Natural killer cell (primary cell): ENCODE measurements around the gene PRSS38. TPM values are rescaled to one million over a fixed set of nuclear protein-coding genes. Genes with fewer than 3 reads are reported as not detected.

Source experiments
- ATAC-seq, 3 donors: fragments of 150-1000 bp in 2 of 3; fragments of 200-7000 bp in 1 of 3; cut with Tn5 transposase; 1 replicate in 1 of 3; 2 replicates in 2 of 3; pipeline ENCODE4 v1.10.0; 2021; ENCODE audit warnings: mild to moderate bottlenecking in 2 of 3, moderate library complexity in 2 of 3
- DNase-seq, 2 donors: peaks; one replicate each; pipeline versions ENCODE4 v3.0.0 to v3.0.0-alpha.2; 2013 to 2021; ENCODE audit warnings: mixed read lengths in 1 of 2
- H3K27ac ChIP-seq: one replicate; pipeline ENCODE4 v1.5.1; 2013; ENCODE audit warnings: mild to moderate bottlenecking, low read length
- H3K27me3 ChIP-seq: one replicate; pipeline ENCODE4 v1.6.1; 2013; ENCODE audit warnings: low read length; ENCODE audit not compliant: control insufficient read depth, insufficient read depth
- H3K36me3 ChIP-seq: one replicate; pipeline ENCODE4 v1.6.1; 2013; ENCODE audit warnings: low read length; ENCODE audit not compliant: control insufficient read depth, insufficient read depth
- H3K4me1 ChIP-seq: one replicate; pipeline ENCODE4 v1.6.1; 2013; ENCODE audit warnings: low read length; ENCODE audit not compliant: control insufficient read depth, insufficient read depth
- H3K4me3 ChIP-seq: one replicate; pipeline ENCODE4 v1.5.1; 2013; ENCODE audit warnings: low read length
- H3K9me3 ChIP-seq: one replicate; pipeline ENCODE4 v1.6.1; 2013; ENCODE audit warnings: low read length; ENCODE audit not compliant: control insufficient read depth, insufficient read depth
- H3K27ac Mint-ChIP-seq, 2 donors: one replicate each; pipeline ENCODE4 v1.8.0; 2022; ENCODE audit warnings: mild to moderate bottlenecking in 2 of 2, mixed read lengths in 2 of 2, moderate library complexity in 1 of 2
- H3K27me3 Mint-ChIP-seq, 2 donors: one replicate each; pipeline ENCODE4 v1.8.0; 2022; ENCODE audit warnings: low read depth in 2 of 2, mixed read lengths in 2 of 2
- H3K36me3 Mint-ChIP-seq: one replicate; pipeline ENCODE4 v1.8.0; 2022; ENCODE audit warnings: mixed read lengths
- H3K4me1 Mint-ChIP-seq, 2 donors: one replicate each; pipeline ENCODE4 v1.8.0; 2022; ENCODE audit warnings: mixed read lengths in 2 of 2
- H3K4me3 Mint-ChIP-seq: one replicate; pipeline ENCODE4 v1.8.0; 2022; ENCODE audit warnings: mild to moderate bottlenecking, moderate library complexity, mixed read lengths
- H3K9me3 Mint-ChIP-seq, 2 donors: one replicate each; pipeline ENCODE4 v1.8.0; 2022; ENCODE audit warnings: mixed read lengths in 2 of 2
- CTCF ChIP-seq: fragments of 200-600 bp; IDR thresholded peaks from one replicate; pipeline ENCODE4 v1.8.0; 2022; ENCODE audit warnings: antibody characterized with exemption
- WGBS: methylation state at CpG from one replicate; pipeline ENCODE4 v1.1.7; 2013; ENCODE audit warnings: missing lambda C conversion rate; ENCODE audit not compliant: insufficient coverage; 5-methylcytosine and 5-hydroxymethylcytosine counted together
- intact Hi-C: fragments of 100-400 bp; cut with micrococcal nuclease; formaldehyde crosslinking; loops from one replicate; pipeline ENCODE4 v1.14.2; 2022
- total RNA-seq, 4 donors: library from RNA; stranded (reverse); fragments of 120-200 nt in 1 of 4; gene quantifications; one replicate each; pipeline versions ENCODE4 v1.2.3 to v1.2.4, GENCODE V29; 2013 to 2022

PRSS38 gene
- total RNA-seq, 3 donors from 2014 or later (not counting 1 experiment from before 2014, with no cell fraction given): not detected

- intact Hi-C loops: no loop called here
- no peak for ATAC-seq
- H3K4me1 Mint-ChIP-seq: peaks cover 7 to 13% of the 10 kb centered on the region in 2 donors
- WGBS: 89% methylated on average over 8 of the region's 8 CpGs
- H3K4me3 ChIP-seq: no peak overlapping the region
- no peak overlapping the region for H3K27ac ChIP-seq
- no peaks in the 10 kb centered on the region for H3K36me3 Mint-ChIP-seq
- no peaks in the 10 kb centered on the region for H3K36me3 ChIP-seq
- H3K27me3 Mint-ChIP-seq: peaks cover 0 to 2% of the 10 kb centered on the region in 2 donors
- peaks cover 4% of the 10 kb centered on the region for H3K27me3 ChIP-seq
- DNase-seq: peak in 1 of 2 donors; percentile 13
- H3K9me3 Mint-ChIP-seq: no peaks in the 10 kb centered on the region
- no peaks in the 10 kb centered on the region for H3K9me3 ChIP-seq
- TF ChIP-seq CTCF: no peak
- H3K27ac Mint-ChIP-seq: no peak overlapping the region
- no peak overlapping the region for H3K4me3 Mint-ChIP-seq
- H3K4me1 ChIP-seq: peaks cover 33% of the 10 kb centered on the region
Observed at GRCh38 chr1:227888404-227889046, 73.0 kb downstream of the PRSS38 start.

- no peak for ATAC-seq
- peaks cover 33% of the 10 kb centered on the region for H3K4me1 ChIP-seq
- no peak overlapping the region for H3K27ac Mint-ChIP-seq
- 86% methylated on average over 13 of the region's 14 CpGs for WGBS
- peaks cover 7 to 13% of the 10 kb centered on the region in 2 donors for H3K4me1 Mint-ChIP-seq
- no peak overlapping the region for H3K27ac ChIP-seq
- no peak overlapping the region for H3K4me3 Mint-ChIP-seq
- no peaks in the 10 kb centered on the region for H3K36me3 ChIP-seq
- TF ChIP-seq CTCF: no peak
- intact Hi-C loops: no loop called here
- peaks cover 4% of the 10 kb centered on the region for H3K27me3 ChIP-seq
- H3K9me3 ChIP-seq: no peaks in the 10 kb centered on the region
- peaks cover 0 to 2% of the 10 kb centered on the region in 2 donors for H3K27me3 Mint-ChIP-seq
- no peak overlapping the region for H3K4me3 ChIP-seq
- DNase-seq: no peak
- no peaks in the 10 kb centered on the region for H3K36me3 Mint-ChIP-seq
- no peaks in the 10 kb centered on the region for H3K9me3 Mint-ChIP-seq
Observed at GRCh38 chr1:227889047-227889862, 73.8 kb downstream of the PRSS38 start.

GRCh38 chr1:227889863-227890405 is 74.5 kb downstream of the PRSS38 start:
- Histone ChIP-seq H3K4me1 (peaks cover 26% of the 10 kb centered on the region), H3K4me3 (no peak overlapping the region), H3K27ac (no peak overlapping the region), H3K36me3 (no peaks in the 10 kb centered on the region), H3K27me3 (peaks cover 4% of the 10 kb centered on the region), H3K9me3 (no peaks in the 10 kb centered on the region)
- ATAC-seq (no peak), DNase-seq (no peak)
- TF ChIP-seq CTCF: no peak
- Mint-ChIP-seq H3K27me3 (peaks cover 0 to 2% of the 10 kb centered on the region in 2 donors), H3K9me3 (no peaks in the 10 kb centered on the region), H3K4me3 (no peak overlapping the region), H3K27ac (no peak overlapping the region), H3K4me1 (peaks cover 7 to 13% of the 10 kb centered on the region in 2 donors), H3K36me3 (no peaks in the 10 kb centered on the region)
- WGBS: 86% methylated on average over 13 of the region's 13 CpGs
- intact Hi-C loops: no loop called here
